ENCODE data around the gene GSG1L.

The GSG1L gene

DNA sequence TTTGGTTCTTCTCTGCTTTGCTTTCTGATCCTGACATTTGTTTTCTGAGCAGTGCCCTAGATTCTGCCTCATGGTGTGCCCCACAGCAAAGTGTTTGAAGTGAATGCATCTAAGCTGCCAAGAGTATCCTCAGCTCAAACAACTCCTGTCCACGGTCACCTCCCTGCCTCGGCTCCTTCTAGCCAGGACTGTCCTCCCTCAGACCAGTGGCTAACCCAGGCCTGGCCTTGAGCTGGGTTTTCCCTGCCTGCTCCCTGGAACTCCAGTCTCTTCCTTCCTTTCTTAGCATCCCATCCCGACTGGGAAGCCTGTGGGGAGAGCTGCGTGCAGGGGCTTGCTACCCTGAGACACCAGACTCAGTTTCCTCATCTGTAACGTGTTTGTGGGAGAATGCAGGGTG, 256.5 kb downstream of the GSG1L start:
- DNase-seq = no peak

- no peak for DNase-seq
These were observed 257.1 kb downstream of the GSG1L start for GRCh38 chr16:27806388-27806787.

GRCh38 chr16:27805828-27806351, 257.6 kb downstream of the GSG1L start:
- no peak for DNase-seq

DNA sequence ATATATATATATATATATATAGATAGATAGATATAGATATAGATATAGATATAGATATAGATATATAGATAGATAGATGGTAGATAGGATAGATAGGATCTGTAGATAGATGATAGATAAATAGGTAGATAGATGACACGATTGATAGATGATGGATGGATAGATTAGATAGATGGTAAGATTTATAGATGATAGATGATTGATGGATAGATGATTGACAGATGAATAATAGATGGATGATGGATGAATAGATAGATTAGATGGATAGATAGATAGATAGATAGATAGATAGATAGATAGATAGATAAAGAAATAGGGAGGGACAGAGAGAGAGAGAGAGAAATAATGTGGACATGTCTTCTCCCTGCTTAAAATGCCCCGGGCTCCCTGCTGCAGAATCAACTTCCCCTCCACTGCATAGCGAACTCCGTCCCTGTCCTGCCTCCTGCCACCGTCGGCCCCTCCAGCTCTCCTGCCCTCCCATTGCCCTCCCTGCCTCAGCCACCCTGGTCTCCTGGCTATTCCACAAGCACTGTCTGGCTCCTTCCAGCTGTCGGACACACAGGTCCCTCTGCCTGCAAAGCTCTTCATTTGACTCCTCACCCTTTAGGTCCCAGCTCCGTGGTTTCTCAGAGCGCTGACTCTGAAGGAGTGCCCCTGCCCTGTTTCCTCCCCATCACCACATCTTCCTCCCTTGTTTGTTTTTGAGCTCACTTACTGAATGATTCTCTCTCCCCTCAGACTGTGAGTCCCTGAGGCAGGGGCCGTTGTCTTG, 259.6 kb downstream of the GSG1L start:
- DNase-seq = no peak

DNA sequence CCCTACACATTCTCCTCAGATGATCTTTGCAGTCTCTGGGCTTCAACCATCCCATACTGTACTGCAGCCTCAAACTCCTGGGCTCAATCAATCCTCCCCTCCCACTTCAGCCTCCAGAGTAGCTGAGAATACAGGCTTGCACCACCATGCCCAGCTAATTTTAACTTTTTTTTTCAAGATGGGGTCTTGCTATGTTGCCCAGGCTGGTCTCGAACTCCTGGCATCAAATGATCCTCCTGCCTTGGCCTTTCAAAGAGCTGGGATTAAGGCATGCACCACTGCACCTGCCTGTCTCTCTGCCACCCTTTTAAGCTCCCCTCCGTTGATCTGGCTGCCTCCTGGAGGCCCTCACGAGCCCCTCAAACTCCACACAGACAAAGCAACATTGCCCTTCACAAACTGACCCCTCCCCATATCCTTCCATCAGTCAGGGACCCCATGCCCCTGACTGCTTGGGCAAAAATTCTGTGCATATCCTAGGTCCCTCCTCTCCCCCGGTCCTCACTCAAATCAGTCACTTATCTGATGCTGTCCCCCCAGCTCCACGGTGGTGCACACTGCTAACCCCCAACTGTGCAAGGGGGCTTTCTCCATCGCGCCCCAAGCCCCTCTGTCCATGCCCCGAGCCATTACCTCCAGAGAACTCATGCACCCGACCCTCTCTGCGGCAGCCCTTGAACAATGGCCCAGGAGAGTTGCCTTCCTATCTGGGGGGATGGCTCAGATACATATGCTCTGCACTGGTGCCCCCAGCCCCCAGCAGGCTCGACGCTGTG, 260.7 kb downstream of the GSG1L start:
- no peak for DNase-seq

- DNase-seq = peak; percentile 26
These were observed 262.1 kb downstream of the GSG1L start for GRCh38 chr16:27801289-27801945.

DNA sequence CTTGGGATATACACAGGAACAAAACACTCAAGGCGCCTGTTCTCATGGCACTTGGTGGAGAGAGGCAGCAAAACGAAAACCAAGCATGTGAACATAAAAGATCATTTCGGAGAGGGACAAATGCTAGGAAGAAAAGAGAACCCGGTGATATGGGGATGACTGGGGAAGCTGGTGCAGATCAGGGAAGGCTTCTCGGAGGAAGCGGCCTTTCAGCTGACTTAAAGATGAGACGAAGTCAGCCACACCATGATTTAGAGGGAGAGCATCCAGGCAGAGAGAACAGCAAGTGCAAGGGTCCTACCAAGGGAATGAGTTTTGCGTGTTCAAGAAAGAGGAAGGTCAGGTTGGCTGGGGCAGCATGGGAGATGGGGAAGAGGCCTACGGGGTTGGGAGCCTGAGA, 262.7 kb downstream of the GSG1L start:
- DNase-seq = no peak

GRCh38 chr16:27799896-27800295, 263.6 kb downstream of the GSG1L start:
- peak; percentile 86 for DNase-seq

- no peak for DNase-seq
These were observed 265.3 kb downstream of the GSG1L start for GRCh38 chr16:27798241-27798640.

GRCh38 chr16:27795992-27796614, 267.4 kb downstream of the GSG1L start:
- no peak for DNase-seq

DNA sequence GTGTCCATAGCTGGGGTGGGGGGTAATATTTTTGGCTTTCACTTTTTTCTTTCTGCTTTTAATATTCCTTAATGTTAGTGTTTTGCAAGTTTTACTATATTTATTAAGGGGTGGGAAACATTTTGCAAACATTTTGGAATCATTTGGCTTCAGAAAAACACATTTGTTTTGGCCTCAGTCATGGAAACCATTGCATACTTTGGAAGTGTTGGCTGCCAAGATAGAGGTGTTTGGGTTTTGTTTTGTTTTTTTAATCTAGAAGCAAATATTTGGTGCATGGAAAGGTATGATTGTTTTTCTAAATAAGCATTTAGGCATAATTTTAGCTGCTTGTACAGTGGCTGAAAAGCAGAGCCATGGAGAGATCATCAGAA, 270.3 kb downstream of the GSG1L start:
- DNase-seq = no peak

- DNase-seq = no peak
These were observed 270.8 kb downstream of the GSG1L start for GRCh38 chr16:27792486-27793248.

DNA sequence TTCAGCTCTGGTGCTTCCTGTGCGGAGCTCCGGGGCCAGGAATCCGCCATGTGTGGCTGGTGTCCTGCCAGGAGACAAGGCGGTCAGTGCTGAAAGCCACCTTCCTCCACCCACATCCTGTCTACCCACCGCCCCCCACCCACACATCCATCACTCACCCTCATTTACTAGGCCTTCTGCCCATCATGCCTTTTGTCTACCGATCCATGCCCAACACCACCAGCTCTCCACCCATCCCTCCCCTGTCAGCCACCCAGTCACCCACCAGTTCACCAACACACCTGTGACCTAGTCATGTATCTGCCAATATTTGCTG, 272.2 kb downstream of the GSG1L start:
- DNase-seq = no peak

- DNase-seq = no peak
These were observed 272.7 kb downstream of the GSG1L start for GRCh38 chr16:27790546-27791403.

- DNase-seq = no peak
These were observed 273.8 kb downstream of the GSG1L start for GRCh38 chr16:27789595-27790241.

DNA sequence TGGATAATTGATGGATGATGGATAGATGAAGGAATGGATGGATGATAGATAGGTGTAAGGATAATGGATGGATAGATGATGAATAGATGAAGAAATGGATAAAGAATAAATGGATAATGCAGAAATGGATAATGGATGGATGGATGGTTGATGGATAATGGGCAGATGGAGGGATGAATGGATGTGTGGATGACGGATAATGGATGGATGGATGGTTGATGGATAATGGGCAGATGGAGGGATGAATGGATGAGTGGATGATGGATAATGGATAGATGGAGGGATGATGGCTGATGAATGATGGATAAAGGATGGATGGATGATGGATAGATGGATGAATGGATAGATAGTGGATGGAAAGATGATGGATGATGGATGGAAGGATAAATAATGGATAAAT, 274.4 kb downstream of the GSG1L start:
- DNase-seq = no peak

DNA sequence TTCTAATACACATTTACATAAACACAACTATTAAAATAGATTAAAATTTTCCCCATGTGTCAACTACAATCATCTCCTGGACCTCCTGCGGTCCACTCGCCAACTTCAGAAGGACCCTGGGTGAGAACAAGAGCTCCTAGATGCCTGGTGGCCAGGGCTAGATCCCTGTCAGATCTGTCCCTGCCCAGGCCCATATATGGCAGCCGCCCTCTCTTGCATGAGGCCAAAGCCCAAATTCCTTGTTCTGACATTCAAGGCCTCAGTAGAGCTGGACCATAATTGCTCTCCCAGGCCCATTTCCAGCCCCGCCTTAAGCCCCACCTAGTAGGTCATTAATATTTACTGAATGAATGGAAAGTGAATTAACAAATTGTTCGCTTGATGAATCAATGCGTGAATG, 275.8 kb downstream of the GSG1L start:
- DNase-seq = no peak

GRCh38 chr16:27786923-27787625, 276.4 kb downstream of the GSG1L start:
- DNase-seq = no peak

- no peak for DNase-seq
These were observed 277.1 kb downstream of the GSG1L start for GRCh38 chr16:27786221-27786922.

- DNase-seq = no peak
These were observed 278.2 kb downstream of the GSG1L start for GRCh38 chr16:27785307-27785678.
